DLD1 (cell line): ENCODE data around the gene LRRC27.
"Not testable (repeated sequence)": the region's sequence is repeated elsewhere in the genome, so short reads cannot be mapped to it uniquely, and the experiment has no call there.

ENCODE experiments used
- in situ Hi-C: cut with HindIII; loops from 2 replicates; pipeline ENCODE4 v1.10.0; 2017; ENCODE audit warnings: low sequenced_read_pairs

Gene LRRC27

GRCh38 chr10:132336064-132336746 is 4.2 kb downstream of the LRRC27 start:
- in situ Hi-C loops: no loop called here

- in situ Hi-C loops: no loop called here
Observed at GRCh38 chr10:132336919-132337407, 5.0 kb downstream of the LRRC27 start.

- in situ Hi-C loops: not testable (repeated sequence)
Observed at GRCh38 chr10:132337854-132338253, 5.9 kb downstream of the LRRC27 start.

GRCh38 chr10:132338876-132339275 is 6.9 kb downstream of the LRRC27 start:
- in situ Hi-C loops: no loop called here

GRCh38 chr10:132339276-132339675 is 7.3 kb downstream of the LRRC27 start:
- in situ Hi-C loops: no loop called here

- in situ Hi-C loops: no loop called here
Observed at GRCh38 chr10:132341017-132341416, 9.0 kb downstream of the LRRC27 start.

- in situ Hi-C loops: no loop called here
Observed at GRCh38 chr10:132341781-132342180, 9.8 kb downstream of the LRRC27 start.

GRCh38 chr10:132342553-132342952 is 10.6 kb downstream of the LRRC27 start:
- in situ Hi-C loops: no loop called here

GRCh38 chr10:132344386-132344785 is 12.4 kb downstream of the LRRC27 start:
- in situ Hi-C loops: no loop called here

GRCh38 chr10:132345345-132345744 is 13.4 kb downstream of the LRRC27 start:
- in situ Hi-C loops: no loop called here

GRCh38 chr10:132346806-132347205 is 14.8 kb downstream of the LRRC27 start:
- in situ Hi-C loops: no loop called here

GRCh38 chr10:132347211-132347930 is 15.4 kb downstream of the LRRC27 start:
- in situ Hi-C loops: no loop called here

GRCh38 chr10:132347931-132348267 is 15.9 kb downstream of the LRRC27 start:
- in situ Hi-C loops: no loop called here

- in situ Hi-C loops: no loop called here
Observed at GRCh38 chr10:132349766-132350165, 17.8 kb downstream of the LRRC27 start.

GRCh38 chr10:132350391-132350790 is 18.4 kb downstream of the LRRC27 start:
- in situ Hi-C loops: no loop called here

GRCh38 chr10:132350946-132351345 is 19.0 kb downstream of the LRRC27 start:
- in situ Hi-C loops: no loop called here

GRCh38 chr10:132351611-132352010 is 19.6 kb downstream of the LRRC27 start:
- in situ Hi-C loops: no loop called here

- in situ Hi-C loops: not testable (repeated sequence)
Observed at GRCh38 chr10:132352462-132353308, 20.7 kb downstream of the LRRC27 start.

GRCh38 chr10:132353456-132354355 is 21.7 kb downstream of the LRRC27 start:
- in situ Hi-C loops: no loop called here

- in situ Hi-C loops: no loop called here
Observed at GRCh38 chr10:132354356-132355094, 22.5 kb downstream of the LRRC27 start.
